ENCODE results near the gene AMH.

DNA sequence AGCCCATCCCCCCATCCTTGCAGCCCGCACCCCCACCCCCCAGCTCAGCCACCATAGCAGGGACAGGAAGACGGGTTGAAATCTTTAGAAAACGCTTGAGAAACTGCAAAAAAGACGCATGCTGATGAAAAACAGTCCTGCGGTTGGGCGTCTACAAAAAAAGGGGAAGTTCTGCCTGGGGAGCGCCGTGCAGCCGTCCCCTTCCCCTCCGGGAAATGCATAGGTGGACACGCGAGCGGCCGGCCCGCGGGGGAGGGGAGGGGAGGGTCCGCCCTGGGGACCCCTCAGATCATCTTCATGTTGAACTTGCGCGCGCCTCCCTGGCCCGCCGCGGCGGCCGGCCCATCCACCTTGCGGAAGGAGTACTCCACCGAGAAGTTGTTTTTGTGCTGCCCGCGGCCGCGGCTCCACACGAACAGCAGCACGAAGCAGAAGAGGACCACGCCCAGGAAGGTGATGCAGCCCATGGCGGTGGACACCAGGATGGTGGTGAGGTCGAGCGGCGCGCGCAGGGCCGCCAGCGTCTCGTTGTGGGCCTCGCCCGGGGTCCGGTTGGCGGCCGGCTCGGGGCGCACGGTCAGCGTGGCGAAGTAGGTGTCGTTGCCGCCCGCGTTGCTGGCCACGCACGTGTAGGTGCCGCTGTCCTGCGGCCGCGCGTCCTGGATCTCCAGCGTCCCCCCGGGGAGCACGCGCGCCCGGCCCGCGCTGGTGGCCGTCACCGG lies 40.8 kb downstream of the AMH start:
- TF ChIP-seq, protein P1, sequence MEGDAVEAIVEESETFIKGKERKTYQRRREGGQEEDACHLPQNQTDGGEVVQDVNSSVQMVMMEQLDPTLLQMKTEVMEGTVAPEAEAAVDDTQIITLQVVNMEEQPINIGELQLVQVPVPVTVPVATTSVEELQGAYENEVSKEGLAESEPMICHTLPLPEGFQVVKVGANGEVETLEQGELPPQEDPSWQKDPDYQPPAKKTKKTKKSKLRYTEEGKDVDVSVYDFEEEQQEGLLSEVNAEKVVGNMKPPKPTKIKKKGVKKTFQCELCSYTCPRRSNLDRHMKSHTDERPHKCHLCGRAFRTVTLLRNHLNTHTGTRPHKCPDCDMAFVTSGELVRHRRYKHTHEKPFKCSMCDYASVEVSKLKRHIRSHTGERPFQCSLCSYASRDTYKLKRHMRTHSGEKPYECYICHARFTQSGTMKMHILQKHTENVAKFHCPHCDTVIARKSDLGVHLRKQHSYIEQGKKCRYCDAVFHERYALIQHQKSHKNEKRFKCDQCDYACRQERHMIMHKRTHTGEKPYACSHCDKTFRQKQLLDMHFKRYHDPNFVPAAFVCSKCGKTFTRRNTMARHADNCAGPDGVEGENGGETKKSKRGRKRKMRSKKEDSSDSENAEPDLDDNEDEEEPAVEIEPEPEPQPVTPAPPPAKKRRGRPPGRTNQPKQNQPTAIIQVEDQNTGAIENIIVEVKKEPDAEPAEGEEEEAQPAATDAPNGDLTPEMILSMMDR (IDR thresholded peaks at IDR 0.05) = no peak
- no peak for TF ChIP-seq POLR2AphosphoS5 (IDR thresholded peaks at IDR 0.05)
- no peak for TF ChIP-seq POLR2A (IDR thresholded peaks at IDR 0.05)

Measured in stomach (tissue), 4 donors.